Endothelial cell (in vitro differentiated cells): ENCODE data around the gene EVI5L. TPM values are rescaled to one million over a fixed set of nuclear protein-coding genes. Genes with fewer than 3 reads are reported as not detected.
"Not testable (repeated sequence)": the region's sequence is repeated elsewhere in the genome, so short reads cannot be mapped to it uniquely, and the experiment has no call there.

ENCODE experiments used
- DNase-seq: peaks from one replicate; pipeline ENCODE4 v3.0.0; 2021; ENCODE audit warnings: low spot score
- H3K27ac Mint-ChIP-seq: one replicate; pipeline ENCODE4 v1.8.0; 2021; ENCODE audit warnings: mixed read lengths, inconsistent platforms; ENCODE audit not compliant: unreplicated experiment
- H3K27me3 Mint-ChIP-seq: one replicate; pipeline ENCODE4 v1.8.0; 2021; ENCODE audit warnings: mild to moderate bottlenecking, moderate library complexity, mixed read lengths, inconsistent platforms; ENCODE audit not compliant: unreplicated experiment
- H3K36me3 Mint-ChIP-seq: one replicate; pipeline ENCODE4 v1.8.0; 2021; ENCODE audit warnings: mild to moderate bottlenecking, low read depth, mixed read lengths, inconsistent platforms; ENCODE audit not compliant: unreplicated experiment
- H3K4me1 Mint-ChIP-seq: one replicate; pipeline ENCODE4 v1.8.0; 2021; ENCODE audit warnings: mild to moderate bottlenecking, mixed read lengths, inconsistent platforms; ENCODE audit not compliant: unreplicated experiment
- H3K4me3 Mint-ChIP-seq: one replicate; pipeline ENCODE4 v1.8.0; 2021; ENCODE audit warnings: mild to moderate bottlenecking, mixed read lengths, inconsistent platforms; ENCODE audit not compliant: unreplicated experiment
- H3K9me3 Mint-ChIP-seq: one replicate; pipeline ENCODE4 v1.8.0; 2021; ENCODE audit warnings: mixed read lengths, inconsistent platforms; ENCODE audit not compliant: unreplicated experiment
- CTCF ChIP-seq: fragments of 200-600 bp; sonication (generic); IDR thresholded peaks from one replicate; pipeline ENCODE4 v1.5.0; 2021; ENCODE audit warnings: antibody characterized with exemption; ENCODE audit not compliant: unreplicated experiment
- total RNA-seq: library from RNA; stranded (reverse); fragmentation: NEBNext Ultra II Directional; extraction: Animal tissue kit (Norgen Biotek cat#: 25700); gene quantifications from one replicate; pipeline ENCODE4 v1.2.1, GENCODE V29; 2021; ENCODE audit not compliant: unreplicated experiment

Gene EVI5L
- total RNA-seq, 1 donor from 2014 or later = 20.4 TPM

GRCh38 chr19:7856679-7857663 lies 27.0 kb downstream of the EVI5L start:
- H3K4me1 Mint-ChIP-seq = peaks cover 11% of the 10 kb centered on the region
- H3K36me3 Mint-ChIP-seq = no peaks in the 10 kb centered on the region
- H3K27ac Mint-ChIP-seq = no peak overlapping the region
- no peaks in the 10 kb centered on the region for H3K9me3 Mint-ChIP-seq
- H3K4me3 Mint-ChIP-seq = no peak overlapping the region
- peaks cover 14% of the 10 kb centered on the region for H3K27me3 Mint-ChIP-seq
- no peak for TF ChIP-seq CTCF
- DNase-seq = no peak

- Mint-ChIP-seq H3K4me1 (peaks cover 11% of the 10 kb centered on the region), H3K4me3 (no peak overlapping the region), H3K36me3 (no peaks in the 10 kb centered on the region), H3K27me3 (peaks cover 10% of the 10 kb centered on the region), H3K27ac (no peak overlapping the region), H3K9me3 (no peaks in the 10 kb centered on the region)
- DNase-seq = no peak
- no peak for TF ChIP-seq CTCF
These were observed 27.7 kb downstream of the EVI5L start for GRCh38 chr19:7857727-7858108.

- peaks cover 10% of the 10 kb centered on the region for H3K27me3 Mint-ChIP-seq
- H3K4me1 Mint-ChIP-seq = peaks cover 11% of the 10 kb centered on the region
- H3K36me3 Mint-ChIP-seq = no peaks in the 10 kb centered on the region
- H3K9me3 Mint-ChIP-seq = no peaks in the 10 kb centered on the region
- no peak overlapping the region for H3K4me3 Mint-ChIP-seq
- no peak overlapping the region for H3K27ac Mint-ChIP-seq
- peak; percentile 50 for DNase-seq
- TF ChIP-seq CTCF = no peak
These were observed 28.2 kb downstream of the EVI5L start for GRCh38 chr19:7858109-7858770.

GRCh38 chr19:7859087-7859486 lies 29.1 kb downstream of the EVI5L start:
- not testable (repeated sequence) for H3K27ac Mint-ChIP-seq, H3K9me3 Mint-ChIP-seq, DNase-seq, H3K4me3 Mint-ChIP-seq, H3K36me3 Mint-ChIP-seq
- H3K27me3 Mint-ChIP-seq = peaks cover 12% of the 10 kb centered on the region
- H3K4me1 Mint-ChIP-seq = peaks cover 11% of the 10 kb centered on the region

- H3K36me3 Mint-ChIP-seq = no peaks in the 10 kb centered on the region
- peaks cover 18% of the 10 kb centered on the region for H3K27me3 Mint-ChIP-seq
- H3K27ac Mint-ChIP-seq = no peak overlapping the region
- no peaks in the 10 kb centered on the region for H3K9me3 Mint-ChIP-seq
- no peak overlapping the region for H3K4me3 Mint-ChIP-seq
- no peak for TF ChIP-seq CTCF
- DNase-seq = no peak
- peaks cover 11% of the 10 kb centered on the region for H3K4me1 Mint-ChIP-seq
These were observed 30.1 kb downstream of the EVI5L start for GRCh38 chr19:7859831-7860713.
